Measurements from ENCODE around the gene KRTAP5-8.

Gene KRTAP5-8

DNA sequence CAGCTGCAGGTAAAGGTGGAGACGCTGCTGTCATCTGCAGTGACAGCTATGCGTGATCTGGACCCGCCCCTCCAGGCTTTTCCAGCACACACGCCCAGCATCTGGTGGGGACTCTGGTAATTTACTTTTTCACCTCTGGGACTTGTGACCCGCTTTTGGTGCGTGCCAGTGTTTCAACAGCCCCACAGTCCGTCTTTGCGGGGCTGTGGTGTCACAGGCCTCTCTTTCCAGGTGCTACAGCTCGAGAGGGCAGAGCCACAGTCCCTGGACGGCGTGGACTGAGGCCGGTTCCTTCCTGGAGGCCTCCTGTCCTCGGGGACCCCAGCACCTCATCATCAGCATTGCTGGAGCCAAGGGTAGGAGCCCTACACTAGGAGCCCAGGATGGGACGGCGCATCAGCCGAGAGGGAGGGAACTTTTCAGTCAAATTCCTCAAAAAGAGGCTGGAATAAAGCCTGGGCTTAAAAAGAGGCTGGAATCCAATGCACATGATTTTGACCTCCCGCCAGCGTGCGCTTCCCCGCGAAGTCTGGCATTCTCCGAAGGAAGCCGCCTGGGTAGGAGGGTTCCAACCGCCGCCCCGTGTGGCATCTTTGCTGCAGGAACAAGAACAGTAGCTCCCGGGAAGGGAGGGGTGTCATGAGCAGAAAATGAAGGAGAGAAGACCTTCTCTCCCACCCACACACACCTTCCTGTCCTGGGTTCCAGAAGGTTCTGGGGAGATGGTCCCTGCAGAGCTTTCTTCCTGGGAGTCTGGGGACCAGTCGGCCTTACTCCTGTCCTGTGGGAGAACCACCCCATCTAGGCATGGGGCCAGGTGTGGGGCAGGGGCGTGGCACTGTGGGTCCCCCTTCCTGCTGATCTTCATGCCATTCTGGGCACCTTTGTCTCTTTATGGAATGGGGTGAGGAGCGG, 36.5 kb upstream of the KRTAP5-8 start:
- FAIRE-seq (no peak), DNase-seq (ENCODE audit: insufficient read length, low spot score) (no peak)
- TF ChIP-seq CTCF (IDR thresholded peaks at IDR 0.05; ENCODE audit: insufficient read depth, missing control alignments), result no peak

GRCh38 chr11:71502026-71502425, 35.8 kb upstream of the KRTAP5-8 start:
- DNase-seq (ENCODE audit: insufficient read length, low spot score) (no peak), FAIRE-seq (no peak)
- TF ChIP-seq CTCF (IDR thresholded peaks at IDR 0.05; ENCODE audit: insufficient read depth, missing control alignments), result no peak

DNA sequence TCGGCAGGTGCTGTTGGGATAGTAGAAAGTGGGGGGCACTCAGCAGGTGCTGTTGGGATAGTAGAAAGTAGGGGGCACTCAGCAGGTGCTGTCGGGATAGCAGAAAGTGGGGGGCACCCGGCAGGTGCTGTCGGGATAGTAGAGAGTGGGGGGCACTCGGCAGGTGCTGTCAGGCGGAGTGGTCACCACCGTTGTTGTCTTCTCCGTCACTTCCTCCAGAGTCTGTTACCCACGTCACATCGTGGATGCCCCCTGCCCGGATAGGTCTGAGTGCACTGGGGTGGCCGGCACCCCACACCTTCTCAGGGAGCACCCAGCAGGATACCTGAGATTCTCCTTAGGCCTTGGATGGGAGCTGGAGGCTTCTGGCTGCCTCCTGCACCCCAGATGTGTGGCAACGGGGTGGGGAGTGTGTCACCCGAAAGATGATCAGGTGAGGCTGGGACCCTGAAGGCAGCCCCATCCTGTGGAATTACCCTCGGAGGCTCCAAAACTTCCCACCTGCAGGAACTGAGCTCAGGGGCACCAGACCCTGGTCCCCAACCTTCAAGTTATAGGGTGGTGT, 34.9 kb upstream of the KRTAP5-8 start:
- FAIRE-seq, result no peak
- TF ChIP-seq CTCF (IDR thresholded peaks at IDR 0.05; ENCODE audit: insufficient read depth, missing control alignments), result no peak
- no peak for DNase-seq (ENCODE audit: insufficient read length, low spot score)

DNA sequence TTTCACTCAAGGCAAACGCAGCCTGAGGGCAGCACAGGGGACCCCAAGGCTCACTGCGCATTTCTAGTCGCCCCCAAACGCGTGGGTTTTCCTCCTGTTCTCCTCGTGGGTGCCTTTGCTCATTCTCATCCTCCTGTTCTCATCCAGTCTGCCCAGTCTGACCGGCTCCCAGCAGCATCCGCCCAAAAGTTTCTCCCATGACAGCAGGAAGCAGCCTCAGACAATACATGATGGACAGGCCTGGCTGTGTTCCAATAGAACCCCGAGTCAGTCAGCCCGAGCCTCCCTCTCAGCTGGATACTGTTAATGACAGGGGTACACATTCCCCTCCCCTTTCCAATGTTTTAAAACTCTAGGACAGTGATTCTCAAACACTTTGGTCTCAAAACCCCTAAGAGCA, 33.3 kb upstream of the KRTAP5-8 start:
- DNase-seq (ENCODE audit: insufficient read length, low spot score) (no peak), FAIRE-seq (no peak)
- no peak for TF ChIP-seq CTCF (IDR thresholded peaks at IDR 0.05; ENCODE audit: insufficient read depth, missing control alignments)

DNA sequence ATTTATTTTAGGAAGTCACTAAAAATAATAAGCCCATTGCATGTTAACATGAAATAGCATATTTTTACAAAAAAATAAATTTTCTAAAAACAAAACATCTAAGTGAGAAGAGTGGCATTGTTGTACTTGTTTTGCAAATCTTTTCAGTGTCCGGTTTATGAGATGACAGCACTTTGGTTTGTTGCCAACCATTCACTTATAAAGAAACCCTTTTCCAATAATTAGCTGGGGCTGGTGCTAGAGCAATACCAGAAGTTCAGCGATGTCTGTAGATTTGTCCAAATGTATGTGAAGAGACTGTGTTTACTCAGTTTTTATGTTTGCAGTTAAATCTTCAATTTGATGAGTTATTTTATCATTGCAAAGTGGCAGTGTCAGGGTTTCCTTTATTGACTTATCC, 32.8 kb upstream of the KRTAP5-8 start:
- FAIRE-seq (no peak), DNase-seq (ENCODE audit: insufficient read length, low spot score) (no peak)
- TF ChIP-seq CTCF (IDR thresholded peaks at IDR 0.05; ENCODE audit: insufficient read depth, missing control alignments), result no peak

DNA sequence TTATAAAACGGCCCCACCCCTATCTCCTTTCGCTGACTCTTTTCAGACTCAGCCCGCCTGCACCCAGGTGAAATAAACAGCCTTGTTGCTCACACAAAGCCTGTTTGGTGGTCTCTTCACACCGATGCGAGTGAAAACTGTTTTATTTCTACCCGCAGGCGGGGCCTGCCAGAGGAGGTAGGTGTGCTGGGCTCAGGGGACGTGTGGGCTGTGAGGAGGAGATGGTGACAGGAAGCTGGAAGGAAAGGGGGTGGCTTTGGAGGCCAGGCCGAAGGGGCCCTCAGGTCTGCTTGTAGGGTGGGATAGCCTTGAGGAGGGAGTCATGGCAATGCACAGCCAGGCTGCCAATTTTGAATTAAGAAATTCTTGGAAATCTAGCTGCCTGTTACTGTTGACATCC, 32.0 kb upstream of the KRTAP5-8 start:
- DNase-seq (ENCODE audit: insufficient read length, low spot score) (no peak), FAIRE-seq (no peak)
- no peak for TF ChIP-seq CTCF (IDR thresholded peaks at IDR 0.05; ENCODE audit: insufficient read depth, missing control alignments)

GRCh38 chr11:71507102-71507501, 30.7 kb upstream of the KRTAP5-8 start:
- no peak for DNase-seq (ENCODE audit: insufficient read length, low spot score)
- FAIRE-seq, result no peak

More at GRCh38 chr11:71507102-71507501, 30.7 kb upstream of the KRTAP5-8 start:
- TF ChIP-seq CTCF (IDR thresholded peaks at IDR 0.05; ENCODE audit: insufficient read depth, missing control alignments), result no peak
